Epithelial cell of proximal tubule (primary cell): ENCODE data around the gene SCYL2. TPM values are rescaled to one million over a fixed set of nuclear protein-coding genes. Genes with fewer than 3 reads are reported as not detected.
"Not testable (repeated sequence)": the region's sequence is repeated elsewhere in the genome, so short reads cannot be mapped to it uniquely, and the experiment has no call there.

Experiments
- DNase-seq: peaks from one replicate; pipeline ENCODE4 v3.0.0-alpha.2; 2011; ENCODE audit warnings: low read depth
- H3K4me3 ChIP-seq: 2 replicates; pipeline ENCODE4 v1.5.1; 2011; ENCODE audit warnings: low read depth, mild to moderate bottlenecking, low read length
- total RNA-seq: library from RNA; depleted of rRNA; stranded (reverse); fragments of >200 nt; gene quantifications from 2 replicates; pipeline ENCODE4 v1.2.3, GENCODE V29; 2015
- TF ChIP-seq, protein P1 (sequence below): conservative IDR thresholded peaks from 2 replicates; pipeline ENCODE4 v1.5.1; 2012; ENCODE audit warnings: low read depth, mild to moderate bottlenecking, low read length

SCYL2 gene
- total RNA-seq, 1 donor from 2014 or later, result 24.6 TPM

DNA sequence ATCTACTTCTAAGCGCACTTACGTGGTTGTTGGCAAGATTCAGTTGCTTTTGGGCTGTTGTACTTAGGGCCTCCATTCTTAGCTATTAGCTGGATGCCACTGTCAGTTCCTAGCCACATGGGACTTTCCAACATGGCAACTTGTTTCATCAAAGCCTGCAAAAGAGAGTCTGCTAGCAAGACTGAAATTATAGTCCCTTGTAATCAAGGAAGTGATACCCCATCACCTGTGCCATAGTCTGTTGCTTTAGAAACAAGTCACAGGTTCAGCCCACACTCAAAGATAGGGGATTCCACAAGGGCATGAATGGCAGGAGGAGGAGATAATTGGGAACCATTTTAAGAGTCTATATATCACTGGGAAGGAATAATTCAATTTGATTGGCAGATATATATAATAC lies 62.8 kb downstream of the SCYL2 start:
- TF ChIP-seq, protein P1, sequence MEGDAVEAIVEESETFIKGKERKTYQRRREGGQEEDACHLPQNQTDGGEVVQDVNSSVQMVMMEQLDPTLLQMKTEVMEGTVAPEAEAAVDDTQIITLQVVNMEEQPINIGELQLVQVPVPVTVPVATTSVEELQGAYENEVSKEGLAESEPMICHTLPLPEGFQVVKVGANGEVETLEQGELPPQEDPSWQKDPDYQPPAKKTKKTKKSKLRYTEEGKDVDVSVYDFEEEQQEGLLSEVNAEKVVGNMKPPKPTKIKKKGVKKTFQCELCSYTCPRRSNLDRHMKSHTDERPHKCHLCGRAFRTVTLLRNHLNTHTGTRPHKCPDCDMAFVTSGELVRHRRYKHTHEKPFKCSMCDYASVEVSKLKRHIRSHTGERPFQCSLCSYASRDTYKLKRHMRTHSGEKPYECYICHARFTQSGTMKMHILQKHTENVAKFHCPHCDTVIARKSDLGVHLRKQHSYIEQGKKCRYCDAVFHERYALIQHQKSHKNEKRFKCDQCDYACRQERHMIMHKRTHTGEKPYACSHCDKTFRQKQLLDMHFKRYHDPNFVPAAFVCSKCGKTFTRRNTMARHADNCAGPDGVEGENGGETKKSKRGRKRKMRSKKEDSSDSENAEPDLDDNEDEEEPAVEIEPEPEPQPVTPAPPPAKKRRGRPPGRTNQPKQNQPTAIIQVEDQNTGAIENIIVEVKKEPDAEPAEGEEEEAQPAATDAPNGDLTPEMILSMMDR, result no peak
- DNase-seq, result no peak
- H3K4me3 ChIP-seq, result no peak overlapping the region

DNA sequence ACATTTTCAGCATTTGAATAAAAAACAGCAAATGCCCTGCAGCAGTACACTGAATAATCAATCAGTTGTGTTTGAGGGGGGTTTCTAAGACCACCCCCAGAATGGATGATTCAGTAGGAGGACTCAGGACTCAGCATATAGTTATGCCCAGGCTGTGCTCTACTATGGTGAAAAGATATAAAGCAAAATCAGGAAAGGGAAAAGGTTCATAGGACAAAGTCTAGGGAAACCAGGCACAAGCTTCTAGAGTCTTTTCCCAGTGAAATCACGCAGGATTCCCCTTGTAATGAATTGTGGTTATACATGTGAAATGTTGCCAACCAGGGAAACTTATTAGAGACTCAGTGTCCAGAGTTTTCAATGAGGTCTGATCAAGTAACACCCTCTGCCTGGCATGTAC lies 64.9 kb downstream of the SCYL2 start:
- H3K4me3 ChIP-seq, result no peak overlapping the region
- DNase-seq, result no peak
- TF ChIP-seq, protein P1, result no peak

DNA sequence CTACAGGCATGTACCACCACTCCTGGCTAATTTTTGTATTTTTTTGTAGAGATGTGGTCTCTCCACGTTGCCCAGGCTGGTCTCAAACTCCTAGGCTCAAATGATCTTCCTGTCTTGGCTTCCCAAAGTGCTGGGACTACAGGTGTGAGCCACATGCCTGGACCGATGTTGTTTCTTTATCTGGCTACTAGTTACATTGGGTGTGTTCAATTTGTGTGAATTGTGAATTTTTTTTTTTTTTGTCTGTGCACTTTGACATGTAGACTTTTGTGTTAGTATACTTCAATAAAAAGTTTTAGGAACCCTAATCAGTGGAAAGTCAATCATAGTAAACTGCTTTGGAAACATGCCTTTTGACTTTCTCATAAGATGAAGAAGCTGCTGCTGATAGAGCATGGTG lies 65.9 kb downstream of the SCYL2 start:
- DNase-seq, result no peak
- TF ChIP-seq, protein P1, result no peak
- H3K4me3 ChIP-seq, result no peak overlapping the region

DNA sequence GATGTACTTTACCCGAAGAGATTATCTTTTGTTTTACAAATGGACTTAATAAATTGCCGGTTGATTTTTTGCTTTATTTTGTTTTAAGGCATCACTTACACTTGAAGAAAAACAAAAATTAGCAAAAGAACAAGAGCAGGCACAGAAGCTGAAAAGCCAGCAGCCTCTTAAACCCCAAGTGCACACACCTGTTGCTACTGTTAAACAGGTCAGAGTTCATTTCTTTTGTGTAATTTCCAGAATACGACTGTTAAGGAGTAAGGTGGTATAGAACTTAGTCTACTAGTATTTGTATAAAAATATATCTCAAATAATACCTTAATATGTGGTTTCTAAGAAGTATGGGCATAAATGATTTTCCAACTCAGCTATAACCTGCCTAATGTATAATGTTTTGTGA lies 70.3 kb downstream of the SCYL2 start:
- H3K4me3 ChIP-seq, result no peak overlapping the region
- TF ChIP-seq, protein P1, result no peak
- no peak for DNase-seq

DNA sequence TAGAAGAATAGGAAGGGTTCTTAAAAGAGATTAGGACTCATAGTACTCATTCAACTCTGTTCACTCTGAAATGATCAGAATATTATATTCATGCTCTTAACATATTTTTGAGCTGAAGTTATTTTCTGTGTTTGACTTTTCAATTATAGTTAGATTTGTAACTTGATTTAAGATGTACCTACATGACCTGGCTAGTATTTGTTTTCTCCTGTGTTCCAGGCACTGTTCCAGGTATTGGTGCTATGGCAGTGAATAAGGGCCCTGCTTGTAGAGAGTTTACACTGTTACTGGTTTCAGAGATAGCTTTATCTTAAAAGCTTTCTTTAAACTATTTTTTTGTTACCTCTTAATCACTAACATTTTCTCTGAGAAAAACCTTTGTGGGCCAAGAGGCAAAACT lies 70.8 kb downstream of the SCYL2 start:
- no peak overlapping the region for H3K4me3 ChIP-seq
- no peak for DNase-seq
- TF ChIP-seq, protein P1, result no peak

DNA sequence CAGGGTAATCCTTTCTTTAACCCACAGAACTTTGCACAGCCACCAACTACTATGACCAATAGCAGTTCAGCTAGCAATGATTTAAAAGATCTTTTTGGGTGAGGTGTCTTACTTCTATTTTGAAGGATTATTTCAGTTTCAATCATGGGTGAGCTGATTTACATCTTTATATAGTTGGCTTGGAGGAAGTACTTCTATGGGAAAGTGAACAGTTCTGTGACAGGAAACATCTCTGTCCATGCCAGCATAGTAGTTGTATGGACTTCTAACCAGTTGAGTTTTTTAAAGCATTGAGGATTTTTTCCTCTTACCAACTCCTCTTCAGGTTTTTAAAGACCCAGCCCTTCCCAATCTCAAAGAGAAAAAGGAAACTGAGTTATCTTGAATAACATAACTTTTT lies 72.1 kb downstream of the SCYL2 start:
- DNase-seq, result no peak
- TF ChIP-seq, protein P1, result no peak
- no peak overlapping the region for H3K4me3 ChIP-seq

DNA sequence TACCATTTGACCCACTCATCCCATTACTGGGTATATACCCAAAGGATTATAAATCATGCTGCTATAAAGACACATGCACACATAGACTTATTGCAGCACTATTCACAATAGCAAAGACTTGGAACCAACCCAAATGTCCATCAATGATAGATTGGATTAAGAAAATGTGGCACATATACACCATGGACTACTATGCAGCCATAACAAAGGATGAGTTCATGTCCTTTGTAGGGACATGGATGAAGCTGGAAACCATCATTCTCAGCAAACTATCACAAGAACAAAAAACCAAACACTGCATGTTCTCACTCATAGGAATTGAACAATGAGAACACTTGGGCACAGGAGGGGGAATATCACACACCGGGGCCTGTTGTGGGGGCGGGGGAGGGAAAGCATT lies 75.9 kb downstream of the SCYL2 start:
- DNase-seq, result not testable (repeated sequence)

DNA sequence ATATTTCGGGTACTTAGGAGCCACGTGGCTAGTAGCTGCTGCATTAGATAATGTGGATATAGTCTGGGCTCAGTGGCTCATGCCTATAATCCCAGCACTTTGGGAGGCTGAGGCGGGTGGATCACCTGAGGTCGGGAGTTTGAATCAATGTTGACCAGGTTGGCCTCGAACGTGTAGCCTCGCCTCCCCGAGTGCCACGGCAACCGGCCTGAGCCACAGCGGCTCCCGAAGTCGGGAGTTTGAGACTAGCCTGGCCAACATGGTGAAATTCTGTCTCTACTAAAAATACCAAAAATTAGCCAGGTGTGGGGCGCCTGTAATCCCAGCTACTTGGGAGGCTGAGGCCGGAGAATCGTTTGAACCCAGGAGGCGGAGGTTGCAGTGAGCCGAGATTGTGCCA lies 77.4 kb downstream of the SCYL2 start:
- not testable (repeated sequence) for DNase-seq, H3K4me3 ChIP-seq

More for the DNA sequence above, 75.9 kb downstream of the SCYL2 start:
- H3K4me3 ChIP-seq, result not testable (repeated sequence)
